Nephron progenitor cell (in vitro differentiated cells): ENCODE measurements around the gene SH3PXD2A.

ENCODE experiments used
- DNase-seq: peaks from one replicate; pipeline ENCODE4 v3.0.0; 2021
- H3K27ac Mint-ChIP-seq: 2 replicates; pipeline ENCODE4 v1.8.0; 2021; ENCODE audit warnings: mild to moderate bottlenecking, moderate library complexity, mixed read lengths
- H3K27me3 Mint-ChIP-seq: 2 replicates; pipeline ENCODE4 v1.8.0; 2021; ENCODE audit warnings: mild to moderate bottlenecking, low read depth, mixed read lengths; ENCODE audit not compliant: poor library complexity
- H3K36me3 Mint-ChIP-seq: 2 replicates; pipeline ENCODE4 v1.8.0; 2021; ENCODE audit warnings: low read depth, mixed read lengths
- H3K4me1 Mint-ChIP-seq: 2 replicates; pipeline ENCODE4 v1.8.0; 2021; ENCODE audit warnings: mixed read lengths
- H3K4me3 Mint-ChIP-seq: 2 replicates; pipeline ENCODE4 v1.8.0; 2021; ENCODE audit warnings: mild to moderate bottlenecking, moderate library complexity, mixed read lengths
- H3K9me3 Mint-ChIP-seq: 2 replicates; pipeline ENCODE4 v1.8.0; 2021; ENCODE audit warnings: mild to moderate bottlenecking, moderate library complexity, mixed read lengths
- CTCF ChIP-seq: fragments of 200-600 bp; sonication (generic); IDR thresholded peaks from 2 replicates; pipeline ENCODE4 v1.5.0; 2021; ENCODE audit warnings: antibody characterized with exemption

Gene SH3PXD2A

GRCh38 chr10:103711351-103711994, 143.9 kb downstream of the SH3PXD2A start:
- peak; percentile 29 for TF ChIP-seq CTCF
- Mint-ChIP-seq H3K27me3 (peaks cover 3% of the 10 kb centered on the region), H3K27ac (no peak overlapping the region), H3K36me3 (no peaks in the 10 kb centered on the region), H3K9me3 (no peaks in the 10 kb centered on the region), H3K4me1 (peaks cover 22% of the 10 kb centered on the region), H3K4me3 (no peak overlapping the region)
- no peak for DNase-seq

GRCh38 chr10:103710490-103710889, 144.9 kb downstream of the SH3PXD2A start:
- H3K27me3 Mint-ChIP-seq, result peaks cover 3% of the 10 kb centered on the region
- H3K4me3 Mint-ChIP-seq, result no peak overlapping the region
- H3K36me3 Mint-ChIP-seq, result no peaks in the 10 kb centered on the region
- peaks cover 22% of the 10 kb centered on the region for H3K4me1 Mint-ChIP-seq
- H3K9me3 Mint-ChIP-seq, result no peaks in the 10 kb centered on the region
- no peak for TF ChIP-seq CTCF
- no peak for DNase-seq
- H3K27ac Mint-ChIP-seq, result no peak overlapping the region

DNA sequence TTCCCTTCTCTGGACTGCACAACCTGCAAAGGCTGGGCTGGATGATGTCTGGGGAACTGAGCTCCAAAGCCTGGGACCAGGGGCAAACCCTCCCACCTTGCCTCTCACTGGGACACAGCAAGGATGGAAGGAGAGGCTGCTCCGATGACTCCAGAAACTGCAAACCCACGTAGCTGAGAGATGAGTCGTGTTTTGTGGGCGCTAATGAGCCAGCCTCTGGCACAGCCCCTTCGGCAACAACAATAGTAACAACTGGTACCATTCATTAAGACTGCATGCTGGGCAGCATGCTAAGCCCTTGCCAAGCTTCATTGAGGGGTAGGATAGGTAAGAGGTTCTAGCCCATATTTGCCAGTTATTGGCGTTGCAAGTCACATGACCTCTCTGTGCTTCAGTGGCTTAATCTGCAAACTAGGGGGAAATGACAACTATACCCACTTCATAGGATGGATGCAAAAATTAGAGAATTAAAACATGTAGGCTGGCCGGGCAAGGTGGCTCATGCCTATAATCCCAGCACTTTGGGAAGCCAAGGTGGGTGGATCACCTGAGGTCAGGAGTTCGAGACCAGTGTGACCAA, 145.9 kb downstream of the SH3PXD2A start:
- Mint-ChIP-seq H3K9me3 (no peaks in the 10 kb centered on the region), H3K36me3 (no peaks in the 10 kb centered on the region), H3K4me1 (peaks cover 18% of the 10 kb centered on the region), H3K27me3 (peaks cover 3% of the 10 kb centered on the region), H3K27ac (no peak overlapping the region), H3K4me3 (no peak overlapping the region)
- DNase-seq, result no peak
- TF ChIP-seq CTCF, result no peak

DNA sequence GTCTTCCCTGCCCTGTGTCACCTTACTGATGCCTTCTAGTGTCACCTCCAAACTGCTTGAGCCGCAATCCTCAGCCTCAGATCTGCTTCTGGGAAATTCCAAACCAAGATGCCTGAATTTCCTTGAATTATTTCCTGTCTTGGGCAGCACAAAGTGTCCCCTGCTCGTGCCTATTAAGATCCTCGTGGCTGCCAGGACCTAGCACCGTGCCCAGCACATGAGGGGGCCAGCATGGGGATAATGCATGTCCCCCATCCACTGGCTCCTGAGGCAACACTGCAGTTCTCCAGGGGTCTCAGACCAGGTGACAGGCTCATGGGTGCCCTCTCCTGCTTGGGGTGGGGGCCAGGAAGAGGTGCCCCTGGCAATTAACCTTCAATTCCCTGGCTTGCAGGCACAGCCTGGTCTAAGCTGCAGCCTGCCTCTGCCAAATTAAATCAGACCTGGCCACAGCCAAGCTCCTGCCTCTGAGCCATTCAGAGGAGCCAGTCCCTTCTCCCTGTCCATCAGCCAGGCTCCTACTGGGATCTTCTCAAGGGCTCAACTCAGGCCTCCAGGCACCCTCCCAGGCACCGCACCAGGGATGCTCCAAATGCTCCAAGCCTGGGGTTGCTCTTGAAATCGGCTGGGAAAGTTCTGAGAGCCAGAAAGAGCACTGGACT, 146.6 kb downstream of the SH3PXD2A start:
- Mint-ChIP-seq H3K4me1 (peaks cover 11% of the 10 kb centered on the region), H3K9me3 (no peaks in the 10 kb centered on the region), H3K36me3 (no peaks in the 10 kb centered on the region), H3K27me3 (no peaks in the 10 kb centered on the region), H3K4me3 (no peak overlapping the region), H3K27ac (no peak overlapping the region)
- no peak for TF ChIP-seq CTCF
- no peak for DNase-seq

GRCh38 chr10:103707956-103708626, 147.3 kb downstream of the SH3PXD2A start:
- H3K4me1 Mint-ChIP-seq, result peaks cover 5% of the 10 kb centered on the region
- no peaks in the 10 kb centered on the region for H3K27me3 Mint-ChIP-seq
- H3K27ac Mint-ChIP-seq, result no peak overlapping the region
- no peak overlapping the region for H3K4me3 Mint-ChIP-seq
- no peaks in the 10 kb centered on the region for H3K36me3 Mint-ChIP-seq
- no peaks in the 10 kb centered on the region for H3K9me3 Mint-ChIP-seq
- DNase-seq, result no peak
- no peak for TF ChIP-seq CTCF
